ENCODE results near the gene FAM151B. TPM values are rescaled to one million over a fixed set of nuclear protein-coding genes. Genes with fewer than 3 reads are reported as not detected.
A peak's percentile ranks its signal among the peaks of the same experiment; 100 is the strongest.

Gene FAM151B
- under 1 TPM in 1 of 2 experiments, not detected in 1; 0.25 TPM for total RNA-seq

GRCh38 chr5:80487829-80488721 lies at the start of gene FAM151B:
Gene FAM151B (plus strand): TSS chr5:80488100. CDS start chr5:80488124, 24 bp downstream.
- intact Hi-C loops (cut with micrococcal nuclease): loop anchor here (10.0 kb wide), 1 partner anchor 187 kb away; no protein-coding TSS in a partner anchor
- H3K27ac Mint-ChIP-seq: no peak within 1 kb of the TSS
- peak within 1 kb of the TSS; percentile 71 for H3K4me3 Mint-ChIP-seq
- H3K27me3 Mint-ChIP-seq: peaks cover 22% of the 10 kb centered on the region
- peak; percentile 77 for DNase-seq
- ChIA-PET POLR2A (interaction anchor here (0.9 kb wide), 1 partner anchor 81 kb away, joined by 3 read pairs; no protein-coding TSS in a partner anchor), CTCF (interaction anchor here (1.4 kb wide), 1 partner anchor 184 kb away, joined by 5 read pairs; no protein-coding TSS in a partner anchor)
- H3K4me1 Mint-ChIP-seq (ENCODE audit: low read depth): peaks cover 10% of the 10 kb centered on the region
- H3K9me3 Mint-ChIP-seq: peaks cover 4% of the 10 kb centered on the region
- no peak for TF ChIP-seq CTCF (IDR thresholded peaks at IDR 0.05)
- H3K36me3 Mint-ChIP-seq (ENCODE audit: low read depth): no peaks in the 10 kb centered on the region
- ATAC-seq: peak; percentile 96

GRCh38 chr5:80438739-80439138 lies 49.2 kb upstream of the FAM151B start:
- Mint-ChIP-seq H3K4me3 (no peak overlapping the region), H3K9me3 (no peaks in the 10 kb centered on the region), H3K27me3 (no peaks in the 10 kb centered on the region), H3K27ac (no peak overlapping the region), H3K36me3 (ENCODE audit: low read depth) (peaks cover 19% of the 10 kb centered on the region), H3K4me1 (ENCODE audit: low read depth) (no peaks in the 10 kb centered on the region)
- intact Hi-C loops (cut with micrococcal nuclease): no loop called here
- no peak for TF ChIP-seq CTCF (IDR thresholded peaks at IDR 0.05)
- CTCF ChIA-PET: interaction anchor here (1.1 kb wide), 1 partner anchor 43 kb away, joined by 3 read pairs; no protein-coding TSS in a partner anchor
- POLR2A ChIA-PET: interaction anchor here (0.7 kb wide), 1 partner anchor 15 kb away, joined by 3 read pairs; no protein-coding TSS in a partner anchor
- ATAC-seq (no peak), DNase-seq (no peak)

GRCh38 chr5:80439213-80439612 lies 48.7 kb upstream of the FAM151B start:
- DNase-seq: no peak
- H3K9me3 Mint-ChIP-seq: no peaks in the 10 kb centered on the region
- ChIA-PET POLR2A (no interaction called here), CTCF (interaction anchor here (1.1 kb wide), 1 partner anchor 43 kb away, joined by 3 read pairs; no protein-coding TSS in a partner anchor)
- intact Hi-C loops (cut with micrococcal nuclease): no loop called here
- TF ChIP-seq CTCF (IDR thresholded peaks at IDR 0.05): no peak
- H3K36me3 Mint-ChIP-seq (ENCODE audit: low read depth): peaks cover 19% of the 10 kb centered on the region
- no peak overlapping the region for H3K4me3 Mint-ChIP-seq
- H3K4me1 Mint-ChIP-seq (ENCODE audit: low read depth): no peaks in the 10 kb centered on the region
- H3K27ac Mint-ChIP-seq: no peak overlapping the region
- H3K27me3 Mint-ChIP-seq: no peaks in the 10 kb centered on the region
- no peak for ATAC-seq

- H3K4me3 Mint-ChIP-seq: no peak overlapping the region
- H3K27ac Mint-ChIP-seq: no peak overlapping the region
- H3K4me1 Mint-ChIP-seq (ENCODE audit: low read depth): peaks cover 4% of the 10 kb centered on the region
- ChIA-PET POLR2A (no interaction called here), CTCF (no interaction called here)
- DNase-seq (no peak), ATAC-seq (no peak)
- TF ChIP-seq CTCF (IDR thresholded peaks at IDR 0.05): no peak
- intact Hi-C loops (cut with micrococcal nuclease): no loop called here
- peaks cover 7% of the 10 kb centered on the region for H3K36me3 Mint-ChIP-seq (ENCODE audit: low read depth)
- no peaks in the 10 kb centered on the region for H3K27me3 Mint-ChIP-seq
- no peaks in the 10 kb centered on the region for H3K9me3 Mint-ChIP-seq
Measured at GRCh38 chr5:80442742-80443141, 45.2 kb upstream of the FAM151B start.

GRCh38 chr5:80453366-80453765 lies 34.5 kb upstream of the FAM151B start:
- DNase-seq (no peak), ATAC-seq (no peak)
- Mint-ChIP-seq H3K4me3 (no peak overlapping the region), H3K27me3 (no peaks in the 10 kb centered on the region), H3K36me3 (ENCODE audit: low read depth) (peaks cover 14% of the 10 kb centered on the region), H3K27ac (no peak overlapping the region), H3K9me3 (no peaks in the 10 kb centered on the region), H3K4me1 (ENCODE audit: low read depth) (no peaks in the 10 kb centered on the region)
- ChIA-PET CTCF (interaction anchor here (0.9 kb wide), 2 partner anchors 218 to 742 kb away, joined by 3 read pairs; no protein-coding TSS in a partner anchor), POLR2A (interaction anchor here (0.5 kb wide), 1 partner anchor 15 kb away, joined by 3 read pairs; no protein-coding TSS in a partner anchor)
- intact Hi-C loops (cut with micrococcal nuclease): no loop called here
- no peak for TF ChIP-seq CTCF (IDR thresholded peaks at IDR 0.05)

All from activated CD8-positive, alpha-beta T cell treated with anti-CD3 and anti-CD28 coated beads for 36 hours (primary cell).